Neural crest cell (in vitro differentiated cells): ENCODE data around the gene TOM1. TPM values are rescaled to one million over a fixed set of nuclear protein-coding genes. Genes with fewer than 3 reads are reported as not detected.

Experiments used
- DNase-seq: peaks from one replicate; pipeline ENCODE4 v3.0.0; 2021; ENCODE audit warnings: low read depth, mixed read lengths, low spot score
- H3K27ac Mint-ChIP-seq: one replicate; pipeline ENCODE4 v1.8.0; 2021; ENCODE audit warnings: mild to moderate bottlenecking, mixed read lengths; ENCODE audit not compliant: unreplicated experiment
- H3K27me3 Mint-ChIP-seq: 2 replicates; pipeline ENCODE4 v1.8.0; 2021; ENCODE audit warnings: low read depth, mild to moderate bottlenecking, mixed read lengths
- H3K36me3 Mint-ChIP-seq: 2 replicates; pipeline ENCODE4 v1.8.0; 2021; ENCODE audit warnings: low read depth, mild to moderate bottlenecking, mixed read lengths
- H3K4me1 Mint-ChIP-seq: 2 replicates; pipeline ENCODE4 v1.8.0; 2021; ENCODE audit warnings: mixed read lengths
- H3K4me3 Mint-ChIP-seq: one replicate; pipeline ENCODE4 v1.8.0; 2021; ENCODE audit warnings: mild to moderate bottlenecking, mixed read lengths
- H3K9me3 Mint-ChIP-seq: 2 replicates; pipeline ENCODE4 v1.8.0; 2021; ENCODE audit warnings: mixed read lengths
- CTCF ChIP-seq: fragments of 200-600 bp; sonication (generic); conservative IDR thresholded peaks from 2 replicates; pipeline ENCODE4 v1.5.0; 2021; ENCODE audit warnings: antibody characterized with exemption, mild to moderate bottlenecking
- total RNA-seq: library from RNA; stranded (reverse); gene quantifications from 2 replicates; pipeline ENCODE4 v1.2.1, GENCODE V29; 2021

TOM1 gene
- total RNA-seq, 1 donor from 2014 or later, result 24.7 TPM

GRCh38 chr22:35346596-35347220 is 47.0 kb downstream of the TOM1 start:
- no peak overlapping the region for H3K27ac Mint-ChIP-seq
- no peak overlapping the region for H3K4me3 Mint-ChIP-seq
- peaks cover 17% of the 10 kb centered on the region for H3K4me1 Mint-ChIP-seq
- peaks cover 6% of the 10 kb centered on the region for H3K27me3 Mint-ChIP-seq
- TF ChIP-seq CTCF, result no peak
- no peaks in the 10 kb centered on the region for H3K9me3 Mint-ChIP-seq
- no peak for DNase-seq
- no peaks in the 10 kb centered on the region for H3K36me3 Mint-ChIP-seq

- no peak for DNase-seq
- Mint-ChIP-seq H3K4me3 (no peak overlapping the region), H3K36me3 (no peaks in the 10 kb centered on the region), H3K9me3 (no peaks in the 10 kb centered on the region), H3K27ac (no peak overlapping the region), H3K4me1 (peaks cover 18% of the 10 kb centered on the region), H3K27me3 (peaks cover 9% of the 10 kb centered on the region)
- TF ChIP-seq CTCF, result no peak
These were observed 47.8 kb downstream of the TOM1 start for GRCh38 chr22:35347462-35347861.

GRCh38 chr22:35348026-35348590 is 48.4 kb downstream of the TOM1 start:
- Mint-ChIP-seq H3K4me3 (no peak overlapping the region), H3K36me3 (no peaks in the 10 kb centered on the region), H3K27ac (no peak overlapping the region), H3K4me1 (peaks cover 18% of the 10 kb centered on the region), H3K27me3 (peaks cover 9% of the 10 kb centered on the region), H3K9me3 (no peaks in the 10 kb centered on the region)
- TF ChIP-seq CTCF, result no peak
- no peak for DNase-seq

GRCh38 chr22:35348703-35349102 is 49.0 kb downstream of the TOM1 start:
- Mint-ChIP-seq H3K27me3 (peaks cover 9% of the 10 kb centered on the region), H3K9me3 (no peaks in the 10 kb centered on the region), H3K4me1 (peaks cover 18% of the 10 kb centered on the region), H3K4me3 (no peak overlapping the region), H3K36me3 (no peaks in the 10 kb centered on the region), H3K27ac (no peak overlapping the region)
- no peak for DNase-seq
- no peak for TF ChIP-seq CTCF

GRCh38 chr22:35349368-35349703 is 49.6 kb downstream of the TOM1 start:
- no peak overlapping the region for H3K4me3 Mint-ChIP-seq
- H3K9me3 Mint-ChIP-seq, result no peaks in the 10 kb centered on the region
- DNase-seq, result no peak
- H3K27me3 Mint-ChIP-seq, result peaks cover 9% of the 10 kb centered on the region
- peaks cover 18% of the 10 kb centered on the region for H3K4me1 Mint-ChIP-seq
- H3K36me3 Mint-ChIP-seq, result no peaks in the 10 kb centered on the region
- no peak overlapping the region for H3K27ac Mint-ChIP-seq
- TF ChIP-seq CTCF, result no peak
